GM23248 (cell line): ENCODE measurements around the gene URAD. TPM values are rescaled to one million over a fixed set of nuclear protein-coding genes. Genes with fewer than 3 reads are reported as not detected.

Source experiments
- DNase-seq: peaks from one replicate; pipeline ENCODE4 v3.0.0-alpha.2; 2015
- H2AFZ ChIP-seq: fragments of 200-600 bp; sonication (generic); 2 replicates; pipeline ENCODE4 v1.6.1; 2016; ENCODE audit warnings: antibody characterized with exemption
- H3F3A ChIP-seq: fragments of 200-600 bp; sonication (generic); 2 replicates; pipeline ENCODE4 v1.6.1; 2016; ENCODE audit warnings: mild to moderate bottlenecking, antibody characterized with exemption, mixed run types; ENCODE audit not compliant: insufficient read depth
- H3K27ac ChIP-seq: fragments of 200-600 bp; sonication (generic); 2 replicates; pipeline ENCODE4 v1.5.1; 2016; ENCODE audit warnings: mild to moderate bottlenecking
- H3K27me3 ChIP-seq: fragments of 200-600 bp; sonication (generic); replicated peaks from 2 replicates; pipeline ENCODE4 v1.6.1; 2016; ENCODE audit warnings: mild to moderate bottlenecking; ENCODE audit not compliant: insufficient read depth
- H3K36me3 ChIP-seq: fragments of 200-600 bp; sonication (generic); 2 replicates; pipeline ENCODE4 v1.6.1; 2016; ENCODE audit warnings: low read depth, mild to moderate bottlenecking
- H3K4me1 ChIP-seq: fragments of 200-600 bp; sonication (generic); 2 replicates; pipeline ENCODE4 v1.6.1; 2016; ENCODE audit warnings: mild to moderate bottlenecking; ENCODE audit not compliant: insufficient read depth
- H3K4me2 ChIP-seq: fragments of 200-600 bp; sonication (generic); one replicate; pipeline ENCODE4 v1.6.1; 2016; ENCODE audit warnings: mild to moderate bottlenecking; ENCODE audit not compliant: unreplicated experiment
- H3K4me3 ChIP-seq: fragments of 200-600 bp; sonication (generic); 2 replicates; pipeline ENCODE4 v1.5.1; 2016; ENCODE audit warnings: mild to moderate bottlenecking
- H3K79me2 ChIP-seq: fragments of 200-600 bp; sonication (generic); 2 replicates; pipeline ENCODE4 v1.6.1; 2016; ENCODE audit warnings: mild to moderate bottlenecking; ENCODE audit not compliant: insufficient read depth
- H3K9ac ChIP-seq: fragments of 200-600 bp; sonication (generic); 2 replicates; pipeline ENCODE4 v1.6.1; 2016; ENCODE audit warnings: mild to moderate bottlenecking
- H3K9me2 ChIP-seq: fragments of 200-600 bp; sonication (generic); 2 replicates; pipeline ENCODE4 v1.6.1; 2016; ENCODE audit warnings: mixed run types, mild to moderate bottlenecking, moderate library complexity; ENCODE audit not compliant: insufficient read depth
- H3K9me3 ChIP-seq: fragments of 200-600 bp; sonication (generic); one replicate; pipeline ENCODE4 v1.6.1; 2017; ENCODE audit warnings: low read depth
- H4K20me1 ChIP-seq: fragments of 200-600 bp; sonication (generic); 2 replicates; pipeline ENCODE4 v1.6.0; 2016; ENCODE audit not compliant: insufficient read depth
- EZH2 ChIP-seq: fragments of 200-600 bp; sonication (generic); IDR thresholded peaks from 2 replicates; pipeline ENCODE4 v1.6.1; 2018; ENCODE audit warnings: antibody characterized with exemption, mild to moderate bottlenecking; ENCODE audit not compliant: insufficient read depth, poor library complexity, severe bottlenecking
- EZH2phosphoT487 ChIP-seq: fragments of 200-600 bp; sonication (generic); IDR thresholded peaks from 2 replicates; pipeline ENCODE4 v1.6.1; 2018; ENCODE audit warnings: antibody characterized with exemption, moderate library complexity, mild to moderate bottlenecking, low read depth; ENCODE audit not compliant: insufficient read depth
- WGBS, 2 experiments: methylation state at CpG; one replicate each; pipeline ENCODE4 v1.1.6; 2015 to 2017; ENCODE audit warnings: low lambda C conversion rate in 2 of 2, low coverage in 1 of 2; ENCODE audit errors: missing lambda C conversion rate in 2 of 2; 5-methylcytosine and 5-hydroxymethylcytosine counted together
- in situ Hi-C: fragments of 300-500 bp; cut with MboI; formaldehyde crosslinking; loops from 2 replicates; pipeline ENCODE4 v1.15.0; 2020
- polyA plus RNA-seq: library from polyadenylated mRNA; unstranded; fragments of >200 nt; fragmentation: Nextera tagmentation; extraction: Ambion mirVana; gene quantifications from 2 replicates; pipeline ENCODE4 v1.2.1, GENCODE V29; 2016
- total RNA-seq: library from RNA; depleted of rRNA; stranded (reverse); fragments of >200 nt; shearing (Covaris generic); gene quantifications from 2 replicates; pipeline ENCODE4 v1.2.3, GENCODE V29; 2014

Gene URAD
- total and polyA plus RNA-seq, 2 experiments from 2014 or later, result not detected

DNA sequence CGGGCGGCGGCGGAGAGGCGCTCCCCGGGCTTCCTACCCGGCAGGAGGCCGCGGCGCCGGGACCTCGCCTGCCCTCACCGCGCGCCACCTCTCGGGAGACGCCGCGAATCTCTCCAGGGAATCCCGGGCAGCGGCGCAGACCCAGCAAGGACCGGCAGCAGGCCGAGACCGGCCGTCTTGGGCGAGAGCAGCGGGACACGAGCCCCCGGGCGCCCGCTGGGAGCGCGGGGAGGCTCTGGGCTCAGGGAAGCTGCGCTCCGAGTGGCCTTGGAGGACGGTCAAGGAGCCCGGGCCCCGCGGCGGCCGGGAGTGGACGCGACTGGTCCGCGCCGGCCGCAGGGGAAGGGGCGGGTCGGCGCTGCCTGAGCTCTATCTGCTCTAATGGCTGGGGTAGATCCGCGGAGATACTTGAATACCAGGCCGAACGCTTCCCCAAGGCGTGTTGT lies 34.1 kb downstream of the URAD start:
- H4K20me1 ChIP-seq, result no peaks in the 10 kb centered on the region
- WGBS, 2 experiments, result 2 to 3% methylated on average over 52 to 55 of the region's 56 CpGs
- peak; percentile 51 for DNase-seq
- H2AFZ ChIP-seq, result peak overlapping the region; percentile 90
- H3K79me2 ChIP-seq, result no peaks in the 10 kb centered on the region
- peak overlapping the region; percentile 70 for H3K4me3 ChIP-seq
- H3K9ac ChIP-seq, result peak overlapping the region; percentile 53
- no peaks in the 10 kb centered on the region for H3K9me2 ChIP-seq
- TF ChIP-seq EZH2phosphoT487, result no peak
- no peak for TF ChIP-seq EZH2
- H3F3A ChIP-seq, result no peaks in the 10 kb centered on the region
- peak overlapping the region; percentile 75 for H3K4me2 ChIP-seq
- H3K36me3 ChIP-seq, result no peaks in the 10 kb centered on the region
- in situ Hi-C loops, result no loop called here
- no peaks in the 10 kb centered on the region for H3K4me1 ChIP-seq
- H3K9me3 ChIP-seq, result no peaks in the 10 kb centered on the region
- H3K27me3 ChIP-seq, result peaks cover 63% of the 10 kb centered on the region
- no peak overlapping the region for H3K27ac ChIP-seq

DNA sequence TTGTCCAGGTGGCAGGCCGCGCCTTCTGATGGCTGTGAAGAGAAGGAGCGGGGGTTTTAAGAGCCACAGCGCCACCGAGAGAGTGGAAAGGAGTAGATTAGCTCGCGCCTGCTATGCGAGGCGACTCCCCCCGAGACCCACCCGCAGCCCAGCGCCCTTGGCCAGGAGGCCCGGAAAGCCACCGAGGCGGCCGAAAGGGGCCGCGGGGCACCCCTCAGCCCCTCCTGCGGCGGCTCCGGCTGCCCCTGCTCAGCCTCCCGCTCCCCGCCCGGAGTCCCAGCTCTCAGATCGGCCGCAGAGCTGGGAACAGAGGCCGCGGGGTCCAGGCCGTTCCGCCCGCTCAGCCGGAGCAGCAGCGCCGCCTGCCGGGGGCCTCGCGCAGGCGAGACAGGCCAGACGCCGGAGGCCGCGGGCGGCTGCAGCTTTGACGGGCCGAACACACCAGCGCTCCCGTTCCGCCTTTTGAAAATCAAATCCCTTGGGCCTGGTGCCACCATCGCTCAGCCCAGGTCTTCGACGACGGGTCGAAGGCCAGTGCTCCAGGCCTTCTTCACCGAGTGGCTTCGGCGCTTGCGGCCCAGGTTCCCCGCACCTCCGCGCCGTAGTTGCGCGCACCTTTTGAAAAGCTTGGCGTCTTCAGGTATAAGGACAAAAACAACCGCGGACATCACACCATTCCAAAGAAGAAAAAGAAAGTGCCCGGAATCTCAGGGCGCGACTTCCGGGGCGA lies 34.7 kb downstream of the URAD start:
- Histone ChIP-seq H3K9ac (peak overlapping the region; percentile 53), H3K27ac (no peak overlapping the region), H3F3A (no peaks in the 10 kb centered on the region), H2AFZ (peak overlapping the region; percentile 90), H3K4me1 (no peaks in the 10 kb centered on the region), H3K27me3 (peaks cover 58% of the 10 kb centered on the region), H3K4me3 (peak overlapping the region; percentile 70), H3K4me2 (peak overlapping the region; percentile 75), H3K9me2 (no peaks in the 10 kb centered on the region), H3K79me2 (no peaks in the 10 kb centered on the region), H3K9me3 (no peaks in the 10 kb centered on the region), H4K20me1 (no peaks in the 10 kb centered on the region), H3K36me3 (no peaks in the 10 kb centered on the region)
- peak; percentile 87 for DNase-seq
- WGBS, 2 experiments, result 2% methylated on average over 39 to 52 of the region's 71 CpGs
- TF ChIP-seq EZH2phosphoT487, result no peak
- TF ChIP-seq EZH2, result no peak
- in situ Hi-C loops, result no loop called here

DNA sequence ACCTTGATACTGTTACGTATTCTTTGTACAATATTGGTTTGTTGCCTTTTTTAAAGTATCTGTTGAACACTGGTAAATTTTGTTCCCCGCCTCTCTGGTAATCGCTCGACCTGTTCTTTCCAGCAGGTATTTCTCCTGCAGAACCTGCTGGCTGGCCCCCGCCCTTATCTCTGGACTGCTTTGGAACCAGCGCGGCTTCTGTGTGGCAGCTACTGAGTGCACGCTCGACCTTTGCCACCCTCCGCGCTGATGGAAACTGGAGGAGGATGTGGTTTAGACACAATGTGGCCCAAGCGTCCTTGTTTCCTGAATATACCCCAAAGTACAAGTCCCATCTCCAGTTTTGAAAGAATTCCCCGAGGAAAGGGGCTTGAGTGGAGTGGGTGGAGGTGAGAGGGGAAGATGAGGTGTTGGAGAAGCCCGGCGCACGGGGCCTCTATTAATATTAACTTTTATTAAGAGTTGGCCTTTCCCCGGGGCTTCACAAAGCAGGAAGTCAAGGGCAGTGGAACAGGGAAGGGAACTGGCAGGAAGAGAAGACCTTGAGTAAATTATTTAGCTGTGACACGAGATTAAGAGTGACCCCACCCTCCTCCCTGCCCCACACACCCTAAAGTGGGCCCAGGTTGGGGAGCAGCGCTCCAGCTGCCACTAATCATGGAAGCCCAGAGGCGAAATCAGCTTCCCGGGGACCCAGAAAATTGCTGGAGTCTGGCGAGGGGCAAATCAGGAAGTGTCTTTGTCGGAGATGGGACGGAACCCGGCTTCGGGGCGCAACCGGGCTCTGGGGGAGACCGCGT lies 35.4 kb downstream of the URAD start:
- TF ChIP-seq EZH2 (no peak), EZH2phosphoT487 (no peak)
- Histone ChIP-seq H3K9ac (peak overlapping the region; percentile 48), H3K4me1 (no peaks in the 10 kb centered on the region), H3K27me3 (peaks cover 50% of the 10 kb centered on the region), H3K36me3 (no peaks in the 10 kb centered on the region), H3K4me2 (peak overlapping the region; percentile 75), H3K27ac (no peak overlapping the region), H3K79me2 (no peaks in the 10 kb centered on the region), H2AFZ (peak overlapping the region; percentile 90), H3K9me3 (no peaks in the 10 kb centered on the region), H3K9me2 (no peaks in the 10 kb centered on the region), H4K20me1 (no peaks in the 10 kb centered on the region), H3K4me3 (peak overlapping the region; percentile 70), H3F3A (no peaks in the 10 kb centered on the region)
- WGBS, 2 experiments, result 15 to 19% methylated on average over 30 of the region's 30 CpGs
- in situ Hi-C loops, result no loop called here
- no peak for DNase-seq

DNA sequence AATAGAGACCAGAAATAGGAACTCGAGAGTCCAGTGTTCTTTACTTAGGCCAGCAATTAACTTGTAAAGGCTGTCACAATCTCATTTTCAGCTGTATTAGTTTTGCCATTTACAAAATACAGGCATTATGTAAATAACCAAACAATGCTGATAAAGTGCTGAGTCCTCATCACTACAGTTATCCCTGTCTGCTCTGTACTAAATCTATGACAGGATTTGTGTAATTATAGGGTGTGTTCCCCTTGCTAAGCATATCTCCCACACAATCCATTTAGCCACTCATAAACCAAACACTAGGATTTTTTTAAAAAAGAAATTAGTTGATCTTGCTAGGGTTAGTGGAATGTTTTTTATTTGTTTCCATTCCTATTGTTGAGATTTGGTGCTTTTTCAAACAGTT lies 45.5 kb downstream of the URAD start:
- Histone ChIP-seq H3K27ac (no peak overlapping the region), H3K79me2 (no peaks in the 10 kb centered on the region), H3K9ac (no peak overlapping the region), H3K9me2 (no peaks in the 10 kb centered on the region), H3K4me1 (no peaks in the 10 kb centered on the region), H3F3A (no peaks in the 10 kb centered on the region), H2AFZ (no peak overlapping the region), H3K36me3 (no peaks in the 10 kb centered on the region), H4K20me1 (no peaks in the 10 kb centered on the region), H3K27me3 (peaks cover 11% of the 10 kb centered on the region; the same call in 1 of the 2 replicates), H3K4me3 (no peak overlapping the region), H3K4me2 (no peak overlapping the region), H3K9me3 (no peaks in the 10 kb centered on the region)
- DNase-seq, result no peak
- TF ChIP-seq EZH2phosphoT487, result no peak
- in situ Hi-C loops, result no loop called here
- 38 to 53% methylated on average over 1 of the region's 1 CpG for WGBS, 2 experiments
